ENCODE results near the gene UGT1A4.

The UGT1A4 gene

DNA sequence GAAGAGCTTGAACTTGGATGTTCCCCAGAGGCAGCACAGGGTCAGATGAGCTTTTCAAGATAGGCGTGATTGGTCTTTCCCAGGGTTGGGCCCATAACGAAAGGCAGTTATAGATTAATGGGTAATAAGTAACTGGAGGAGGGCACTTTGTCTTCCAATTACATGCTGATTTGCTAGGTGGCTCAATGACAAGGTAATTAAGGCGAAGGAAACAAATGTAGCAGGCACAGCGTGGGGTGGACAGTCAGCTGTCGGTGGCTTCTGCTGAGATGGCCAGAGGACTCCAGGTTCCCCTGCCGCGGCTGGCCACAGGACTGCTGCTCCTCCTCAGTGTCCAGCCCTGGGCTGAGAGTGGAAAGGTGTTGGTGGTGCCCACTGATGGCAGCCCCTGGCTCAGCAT lies at the start of gene UGT1A4:
TSS of gene UGT1A4 (plus strand) at position 185 of the 400 bp plus-strand sequence. CDS start at position 270, 85 bp downstream.
- no peak for DNase-seq (ENCODE audit: low read depth in 2 of 2, low spot score in 1 of 2)

DNA sequence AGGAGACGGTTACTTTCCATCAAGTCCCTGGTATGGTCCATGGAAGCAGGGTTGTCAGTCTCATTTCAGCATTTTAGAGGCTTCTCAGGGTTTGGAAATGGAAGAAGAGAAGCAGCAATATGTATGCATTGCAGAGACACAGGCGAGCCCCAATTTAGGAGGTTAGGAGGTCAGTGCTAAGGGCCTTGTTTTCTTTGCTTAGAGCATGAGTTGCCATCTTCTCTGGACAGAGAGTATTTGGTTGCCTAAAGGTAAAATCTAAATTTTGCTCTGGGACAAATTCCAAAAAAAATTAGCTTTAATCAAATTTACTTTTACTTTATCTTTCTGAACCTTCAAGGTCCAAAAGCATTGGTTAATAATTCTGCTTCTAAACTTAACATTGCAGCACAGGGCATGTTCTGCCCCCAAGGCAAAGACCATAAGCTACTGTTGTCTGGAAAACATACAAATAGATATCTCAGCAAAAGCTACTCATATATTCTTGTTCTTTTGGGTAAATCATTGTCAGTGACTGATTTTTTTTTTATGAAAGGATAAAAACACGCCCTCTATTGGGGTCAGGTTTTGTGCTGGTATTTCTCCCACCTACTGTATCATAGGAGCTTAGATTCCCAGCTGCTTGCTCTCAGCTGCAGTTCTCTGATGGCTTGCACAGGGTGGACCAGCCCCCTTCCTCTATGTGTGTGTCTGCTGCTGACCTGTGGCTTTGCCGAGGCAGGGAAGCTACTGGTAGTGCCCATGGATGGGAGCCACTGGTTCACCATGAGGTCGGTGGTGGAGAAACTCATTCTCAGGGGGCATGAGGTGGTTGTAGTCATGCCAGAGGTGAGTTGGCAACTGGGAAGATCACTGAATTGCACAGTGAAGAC lies 47.0 kb upstream of the UGT1A4 start, which contains the start of gene UGT1A9:
TSS of gene UGT1A9 (plus strand) at position 609 of the 872 bp plus-strand sequence. CDS start at position 646, 37 bp downstream.
- DNase-seq (ENCODE audit: low read depth in 2 of 2, low spot score in 1 of 2) = no peak

DNA sequence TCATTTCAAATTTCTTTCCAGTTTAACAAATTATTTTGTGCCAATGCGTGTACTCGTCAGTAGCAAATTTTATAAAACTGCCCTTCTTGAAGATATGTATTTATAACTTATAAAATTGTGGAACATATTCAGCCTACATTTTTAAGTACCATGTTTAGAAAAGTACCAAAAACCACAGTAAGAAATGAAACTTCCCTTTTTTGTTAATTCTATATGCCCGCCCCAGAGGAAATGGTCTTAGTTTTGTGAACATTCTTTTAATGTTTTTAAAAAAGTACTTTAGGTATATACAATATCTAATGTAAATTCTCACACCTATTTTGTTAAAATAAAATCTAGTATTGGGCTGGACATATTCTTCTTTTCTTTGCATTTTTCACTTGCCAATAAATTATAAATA lies 45.6 kb upstream of the UGT1A4 start:
- no peak for DNase-seq (ENCODE audit: low read depth in 2 of 2, low spot score in 1 of 2)

DNA sequence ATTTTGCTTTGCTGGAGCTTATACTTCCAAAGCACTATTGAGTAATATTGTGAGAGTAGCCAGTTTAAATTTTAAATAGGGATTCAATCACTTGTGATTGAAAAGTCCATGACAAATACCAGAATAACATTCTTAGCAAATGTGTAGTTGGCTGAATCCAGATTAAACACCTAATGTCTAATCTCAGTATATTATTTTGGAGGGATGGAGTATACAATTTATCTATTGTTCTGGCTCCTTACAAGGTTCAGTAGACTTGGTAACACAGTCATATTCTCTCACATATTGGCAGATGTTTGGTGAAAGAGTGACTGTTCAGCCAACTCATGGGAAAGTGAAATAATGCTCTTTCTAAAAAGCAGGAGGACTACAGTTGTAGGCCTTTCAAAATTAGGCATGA lies 44.6 kb upstream of the UGT1A4 start:
- DNase-seq (ENCODE audit: low read depth in 2 of 2, low spot score in 1 of 2) = no peak

DNA sequence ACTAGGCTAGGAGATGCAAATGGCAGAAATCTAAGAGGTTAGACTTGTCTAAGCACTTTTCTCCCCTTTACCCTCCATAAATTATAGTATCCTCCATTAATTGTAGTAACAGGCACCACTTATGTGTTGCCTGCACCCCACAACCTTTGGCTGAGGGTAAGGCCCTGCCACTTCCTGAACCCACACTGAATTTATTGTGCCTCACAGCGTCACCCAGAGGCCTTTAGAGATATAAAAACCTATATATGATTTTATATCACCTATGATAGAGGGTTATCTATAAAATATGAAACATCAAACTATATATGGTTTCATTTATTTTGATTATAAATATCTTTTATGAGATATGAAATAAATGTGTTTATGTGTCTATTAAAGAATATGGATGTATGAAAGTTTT lies 44.2 kb upstream of the UGT1A4 start:
- DNase-seq (ENCODE audit: low read depth in 2 of 2, low spot score in 1 of 2) = no peak

DNA sequence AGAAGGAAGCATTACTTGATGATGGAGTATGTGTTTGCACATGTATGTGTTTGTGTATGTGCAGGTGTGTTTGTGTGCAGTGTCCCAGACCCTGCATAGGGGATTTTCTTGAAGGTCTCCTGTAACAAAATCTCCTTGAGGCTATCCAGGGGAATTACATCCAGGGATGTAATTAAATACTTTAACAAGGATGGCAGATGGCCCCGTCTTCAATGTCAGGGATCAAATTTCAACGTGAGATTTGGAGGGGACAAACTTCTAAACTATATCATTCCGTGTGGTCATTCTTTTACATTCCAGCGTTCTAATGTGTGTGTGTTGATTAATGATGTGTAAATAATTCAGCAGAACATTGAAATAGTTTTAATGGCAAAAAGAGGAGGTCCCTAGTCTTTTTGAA lies 43.5 kb upstream of the UGT1A4 start:
- DNase-seq (ENCODE audit: low read depth in 2 of 2, low spot score in 1 of 2) = no peak

DNA sequence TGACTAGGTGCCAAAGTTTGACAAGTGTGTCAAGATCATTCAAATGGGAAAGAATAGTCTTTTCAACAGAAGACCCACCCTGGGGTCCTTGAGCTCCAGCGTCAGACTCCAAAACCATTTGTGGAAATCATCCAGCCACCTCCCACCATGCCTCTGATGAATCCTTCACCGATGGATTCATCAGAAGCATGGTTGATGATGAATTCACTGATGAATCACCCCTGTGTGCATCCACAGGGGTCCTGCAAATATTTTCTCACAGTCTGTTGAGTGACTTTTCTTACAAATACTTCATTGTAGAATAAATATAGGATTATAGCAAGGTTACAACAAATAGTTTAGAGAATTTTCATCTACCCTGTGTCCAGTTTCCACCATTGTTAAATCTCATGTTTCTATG lies 42.5 kb upstream of the UGT1A4 start:
- no peak for DNase-seq (ENCODE audit: low read depth in 2 of 2, low spot score in 1 of 2)

DNA sequence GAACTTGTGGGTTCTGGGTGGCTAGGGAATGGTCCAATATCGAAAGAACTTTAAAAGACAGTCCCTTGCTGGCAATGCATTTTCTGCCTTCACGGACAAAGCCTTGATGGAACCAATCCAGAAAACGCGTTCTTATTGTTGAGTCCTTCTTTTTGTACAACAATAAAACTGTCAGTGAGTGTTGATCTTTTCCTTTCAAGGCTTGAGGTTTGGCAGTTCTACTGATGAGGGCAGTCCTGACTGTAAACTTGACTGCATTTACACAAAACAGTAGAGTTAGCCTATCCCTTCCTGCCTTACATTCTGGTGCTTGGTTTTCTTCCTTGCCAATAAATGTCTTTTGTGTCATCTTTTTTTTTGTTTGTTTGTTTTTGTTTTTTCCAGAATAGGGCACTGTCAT lies 39.3 kb upstream of the UGT1A4 start:
- no peak for DNase-seq (ENCODE audit: low read depth in 2 of 2, low spot score in 1 of 2)

DNA sequence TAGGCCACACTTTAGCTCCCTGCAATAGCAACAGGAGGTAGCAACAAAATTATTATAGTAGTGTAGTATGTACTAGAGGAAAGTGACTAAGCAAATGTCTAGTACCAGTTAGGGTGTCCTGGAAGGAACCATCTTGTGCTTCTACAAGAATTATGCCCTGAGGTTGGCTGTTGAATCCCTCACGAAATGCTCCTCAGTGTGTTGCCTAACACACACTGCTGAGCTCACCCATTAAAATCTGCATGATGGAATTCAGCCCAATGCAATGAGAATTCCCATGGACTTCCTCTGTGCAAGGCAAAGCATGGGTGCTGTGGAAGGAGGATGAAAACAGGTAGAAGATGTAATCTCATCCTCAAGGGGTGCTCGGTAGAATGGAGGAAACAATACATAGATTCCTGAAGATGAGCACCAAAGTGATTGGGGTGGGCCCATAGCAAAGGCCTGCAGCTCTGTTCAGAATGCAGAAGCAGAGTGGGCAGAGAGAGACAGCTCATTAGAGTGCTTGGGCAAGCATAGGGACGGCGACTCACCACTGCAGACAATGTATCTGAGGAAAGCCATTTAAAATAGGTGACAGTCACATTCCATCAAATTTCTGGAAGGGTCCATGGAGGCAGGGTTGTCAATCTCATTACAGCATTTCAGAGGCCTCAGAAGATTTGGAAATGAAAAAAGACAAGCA lies 38.0 kb upstream of the UGT1A4 start:
- no peak for DNase-seq (ENCODE audit: low read depth in 2 of 2, low spot score in 1 of 2)

DNA sequence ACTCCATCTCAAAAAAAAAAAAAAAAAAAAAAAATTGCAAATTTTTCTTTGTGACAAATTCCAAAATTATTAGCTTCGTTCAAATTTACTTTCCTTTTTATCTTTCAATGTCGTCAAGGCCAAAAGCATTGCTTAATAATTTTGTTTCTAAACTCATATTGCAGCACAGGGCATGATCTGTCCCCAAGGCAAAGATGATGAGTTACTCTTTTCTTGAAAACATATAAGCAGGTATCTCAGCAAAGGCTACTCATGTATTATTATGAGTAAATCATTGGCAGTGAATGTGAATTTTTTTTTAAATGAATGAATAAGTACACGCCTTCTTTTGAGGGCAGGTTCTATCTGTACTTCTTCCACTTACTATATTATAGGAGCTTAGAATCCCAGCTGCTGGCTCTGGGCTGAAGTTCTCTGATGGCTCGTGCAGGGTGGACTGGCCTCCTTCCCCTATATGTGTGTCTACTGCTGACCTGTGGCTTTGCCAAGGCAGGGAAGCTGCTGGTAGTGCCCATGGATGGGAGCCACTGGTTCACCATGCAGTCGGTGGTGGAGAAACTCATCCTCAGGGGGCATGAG lies 36.9 kb upstream of the UGT1A4 start, which contains the start of gene UGT1A7:
TSS of gene UGT1A7 (plus strand) at position 381 of the 579 bp plus-strand sequence. CDS start at position 418, 37 bp downstream.
- DNase-seq (ENCODE audit: low read depth in 2 of 2, low spot score in 1 of 2) = no peak

DNA sequence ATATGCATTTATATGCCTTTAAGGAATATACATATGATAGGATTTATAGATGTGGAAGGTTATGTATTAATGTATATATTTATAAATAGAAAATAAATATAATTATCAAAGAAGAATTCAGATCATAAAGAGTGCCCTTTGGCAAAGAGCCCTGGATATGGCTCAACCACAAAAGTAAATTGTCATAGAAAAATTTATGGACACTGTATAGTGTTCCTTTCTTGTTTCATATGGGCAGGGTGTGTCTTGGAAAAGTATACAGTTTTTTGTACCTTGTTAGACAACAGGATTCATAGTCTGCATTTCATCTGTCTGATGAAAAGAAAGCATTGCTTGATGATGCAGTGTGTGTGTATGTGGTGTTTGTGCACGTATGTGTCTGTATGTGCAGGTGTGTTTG lies 33.9 kb upstream of the UGT1A4 start:
- no peak for DNase-seq (ENCODE audit: low read depth in 2 of 2, low spot score in 1 of 2)

DNA sequence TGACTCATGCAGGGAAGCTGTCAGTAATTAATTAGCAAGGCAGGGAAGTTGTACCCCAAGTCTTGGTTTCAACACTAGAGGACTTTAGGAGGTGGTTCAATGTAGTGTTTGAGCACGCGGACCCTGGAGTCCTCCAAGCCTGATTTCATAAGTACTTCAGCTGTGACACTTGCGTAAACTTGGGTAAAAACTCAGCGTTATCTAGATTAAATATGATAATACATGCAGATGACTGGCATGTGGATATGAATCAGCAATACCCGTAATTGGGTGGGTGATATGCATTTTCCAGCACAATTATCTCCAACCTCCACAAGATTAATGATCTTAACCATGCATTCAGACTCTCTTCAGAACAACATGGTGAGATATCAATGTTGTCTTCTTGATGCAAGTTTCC lies 31.6 kb upstream of the UGT1A4 start:
- DNase-seq (ENCODE audit: low read depth in 2 of 2, low spot score in 1 of 2) = no peak

DNA sequence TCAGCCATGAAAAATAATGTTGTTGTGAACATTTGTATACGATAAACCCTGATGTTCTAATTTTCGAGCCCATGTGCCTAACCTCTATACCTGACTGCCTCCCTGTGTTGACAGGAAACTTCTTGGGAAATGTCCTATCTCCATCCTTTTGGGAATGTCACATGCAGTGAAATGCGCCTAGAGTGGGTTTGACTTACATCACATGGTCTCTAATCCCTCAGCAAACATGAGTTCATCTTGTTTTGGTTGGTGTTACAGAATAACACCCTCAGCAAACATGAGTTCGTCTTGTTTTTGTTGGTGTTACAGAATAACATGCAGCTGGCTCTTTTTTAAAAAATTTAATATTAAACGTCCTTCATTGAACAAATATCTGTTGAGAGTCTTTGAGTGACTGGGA lies 30.2 kb upstream of the UGT1A4 start:
- DNase-seq (ENCODE audit: low read depth in 2 of 2, low spot score in 1 of 2) = no peak

DNA sequence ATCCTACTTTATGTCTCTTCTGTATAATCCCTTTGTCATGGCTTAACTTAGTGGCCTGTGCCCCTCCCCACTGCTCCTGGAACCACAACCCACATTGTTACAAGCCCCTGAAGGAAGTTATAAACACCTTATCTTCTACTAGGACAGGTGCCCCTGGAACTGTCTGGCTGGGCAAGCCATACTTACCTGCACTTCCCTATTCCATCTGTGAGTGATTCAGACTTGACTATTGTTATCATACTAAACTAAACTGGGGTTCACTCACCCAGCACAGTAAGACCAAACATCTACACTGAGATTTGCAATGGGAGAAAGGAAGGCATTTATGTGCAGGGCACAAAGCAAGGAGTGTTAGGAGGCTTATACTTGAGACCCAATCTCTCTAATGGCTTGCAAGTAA lies 29.5 kb upstream of the UGT1A4 start:
- no peak for DNase-seq (ENCODE audit: low read depth in 2 of 2, low spot score in 1 of 2)

DNA sequence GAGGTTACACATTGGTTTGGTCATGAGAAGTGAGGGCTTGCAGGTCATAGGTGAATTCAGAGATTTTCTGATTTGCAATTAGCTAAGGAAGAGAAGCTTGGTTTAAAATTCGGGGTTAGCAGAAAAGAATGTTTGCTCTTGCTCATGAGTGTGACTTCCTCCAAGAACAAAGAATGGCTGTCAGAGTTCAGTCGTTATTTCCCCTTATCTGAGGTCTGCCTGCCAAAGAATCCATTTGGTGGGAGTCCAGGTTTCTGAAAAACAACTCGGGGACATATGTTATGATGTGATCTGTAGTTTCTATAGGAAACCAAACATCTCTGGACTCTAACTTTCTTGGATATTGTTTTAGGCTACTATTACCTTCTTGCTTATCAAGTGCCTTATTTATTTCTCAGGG lies 29.0 kb upstream of the UGT1A4 start:
- DNase-seq (ENCODE audit: low read depth in 2 of 2, low spot score in 1 of 2) = no peak

DNA sequence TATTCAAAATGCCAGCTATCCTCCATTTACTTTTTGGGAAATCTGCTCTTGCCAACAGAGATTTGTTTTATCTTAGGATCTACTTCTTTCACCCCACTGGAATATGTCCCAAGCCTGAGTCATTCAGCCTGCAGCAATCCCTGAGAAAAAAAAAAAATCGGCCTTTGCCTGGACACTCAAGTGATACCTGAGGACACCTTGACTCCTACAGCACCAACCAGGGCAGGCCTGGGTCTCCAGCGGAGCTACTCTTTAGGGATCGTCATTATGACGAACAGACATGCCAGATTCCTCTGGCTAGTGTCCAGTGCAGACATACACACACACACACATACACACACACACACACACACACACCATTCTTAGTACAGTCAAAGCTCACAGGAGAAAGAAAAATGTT lies 28.1 kb upstream of the UGT1A4 start:
- DNase-seq (ENCODE audit: low read depth in 2 of 2, low spot score in 1 of 2) = no peak

DNA sequence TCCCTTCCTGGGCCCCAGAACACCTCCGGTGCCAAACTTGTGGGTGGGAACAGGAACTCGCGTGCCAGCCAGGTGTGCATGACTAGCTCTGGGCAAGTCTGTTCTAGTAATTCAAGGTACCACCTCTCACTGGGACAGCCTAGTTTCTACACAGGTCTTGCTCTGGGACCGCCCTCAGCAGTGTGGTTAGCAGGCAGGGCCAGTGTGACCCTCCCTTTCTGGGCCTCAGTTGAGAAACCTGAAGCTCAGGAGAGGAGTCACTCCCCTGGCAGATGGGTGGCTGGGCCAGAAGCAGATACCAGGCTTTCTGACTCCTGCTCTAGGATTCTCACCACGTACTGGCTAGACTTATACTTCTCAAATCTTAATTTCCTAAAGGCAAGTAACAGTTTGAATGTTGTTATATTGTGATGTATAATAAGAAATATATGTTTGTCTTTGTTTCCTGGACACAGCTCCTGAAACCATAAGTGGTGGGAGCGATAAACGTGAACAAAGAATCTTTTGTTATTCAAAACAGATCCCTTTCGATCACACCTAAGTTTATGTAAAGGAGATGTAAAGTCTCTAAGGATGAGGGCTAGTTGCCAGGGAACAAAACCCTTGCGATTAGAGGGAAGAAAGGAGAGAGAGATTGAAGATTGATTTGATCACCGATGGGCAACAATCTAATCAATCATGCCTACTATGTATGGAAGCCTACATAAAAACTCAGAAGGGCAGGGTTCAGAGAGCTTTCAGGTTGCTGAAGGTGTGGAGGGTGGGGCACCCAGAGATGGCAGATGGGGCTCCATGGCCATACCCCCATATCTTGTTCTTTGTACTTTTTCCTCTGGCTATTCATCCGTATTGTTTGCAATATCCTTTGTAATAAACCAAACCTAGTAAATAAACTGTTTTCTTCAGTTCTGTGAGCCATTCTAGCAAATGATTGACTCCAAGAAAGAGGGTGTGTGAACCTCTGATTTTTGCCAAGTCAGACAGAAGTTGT lies 26.8 kb upstream of the UGT1A4 start:
- DNase-seq (ENCODE audit: low read depth in 2 of 2, low spot score in 1 of 2) = no peak

DNA sequence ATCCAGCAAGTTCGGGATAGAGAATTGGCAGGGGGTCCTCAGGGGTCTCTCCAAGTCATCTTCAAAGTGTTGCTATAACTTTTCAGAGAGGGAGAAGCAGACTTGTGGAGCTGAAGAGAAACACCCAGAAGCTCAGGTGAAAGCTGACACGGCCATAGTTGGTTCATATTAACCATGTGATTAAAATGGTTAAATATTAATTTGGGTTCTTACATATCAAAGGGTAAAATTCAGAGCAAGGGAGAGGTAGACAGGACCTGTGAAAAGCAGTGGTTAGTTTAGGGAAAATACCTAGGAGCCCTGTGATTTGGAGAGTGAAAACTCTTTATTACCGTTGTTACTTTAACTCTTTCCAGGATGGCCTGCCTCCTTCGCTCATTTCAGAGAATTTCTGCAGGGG lies 25.9 kb upstream of the UGT1A4 start, which contains the start of gene UGT1A6:
TSS of gene UGT1A6 (plus strand) at position 243 of the 400 bp plus-strand sequence. CDS start at position 358, 115 bp downstream.
- DNase-seq (ENCODE audit: low read depth in 2 of 2, low spot score in 1 of 2) = no peak

DNA sequence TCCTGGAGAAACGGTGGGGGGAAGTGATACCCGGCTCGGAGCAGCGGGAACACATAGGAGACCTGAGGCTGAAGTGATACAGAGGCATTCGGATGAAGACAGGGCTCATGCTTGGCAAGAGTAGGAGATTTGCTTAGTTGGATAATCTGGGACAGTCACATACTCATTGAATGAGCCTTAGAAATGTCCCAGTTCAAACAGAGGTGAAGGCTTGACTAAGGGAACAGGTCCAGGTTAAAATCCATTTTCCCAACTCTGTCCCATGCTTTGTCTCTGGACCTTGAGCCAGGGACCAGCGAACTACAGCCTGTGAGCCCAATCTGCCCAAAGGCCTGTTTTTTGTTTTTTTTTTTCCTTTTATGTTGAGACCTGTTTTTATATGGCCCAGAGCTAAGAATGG lies 24.6 kb upstream of the UGT1A4 start:
- DNase-seq (ENCODE audit: low read depth in 2 of 2, low spot score in 1 of 2) = no peak

DNA sequence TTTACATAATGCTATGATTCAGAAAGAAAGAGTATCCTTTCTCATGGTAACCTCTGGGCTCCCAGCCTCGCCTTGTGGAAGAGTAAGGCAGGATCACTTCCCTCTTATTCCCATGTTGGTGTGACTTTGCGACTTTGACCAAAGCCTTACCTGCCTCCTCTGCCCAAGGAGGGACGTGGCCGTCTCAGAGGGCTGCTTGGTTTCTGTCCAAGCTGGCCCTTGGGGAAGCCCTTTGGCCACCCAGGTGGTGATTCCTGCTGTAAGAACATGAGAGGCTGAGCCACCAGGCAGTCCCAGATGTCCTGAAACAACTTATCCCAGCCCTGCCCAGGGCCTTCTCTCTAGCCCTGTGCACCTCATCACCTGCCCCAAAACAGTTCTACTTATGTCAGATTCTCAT lies 19.8 kb upstream of the UGT1A4 start:
- no peak for DNase-seq (ENCODE audit: low read depth in 2 of 2, low spot score in 1 of 2)
